Parathyroid adenoma (tissue), 2 donors: ENCODE results near the gene PPP2R5A.

Experiments used
- H2AFZ ChIP-seq: fragments of 300-600 bp; sonication (generic); one replicate; pipeline ENCODE4 v1.7.0; 2017; ENCODE audit warnings: antibody characterized with exemption, mild to moderate bottlenecking
- H3K27ac ChIP-seq: fragments of 300-600 bp; sonication (generic); one replicate; pipeline ENCODE4 v1.7.0; 2017
- H3K27me3 ChIP-seq: fragments of 300-600 bp; sonication (generic); one replicate; pipeline ENCODE4 v1.7.0; 2017; ENCODE audit warnings: low read length; ENCODE audit not compliant: control insufficient read depth, insufficient read depth
- H3K36me3 ChIP-seq: fragments of 300-600 bp; sonication (generic); one replicate; pipeline ENCODE4 v1.7.0; 2017; ENCODE audit warnings: low read length; ENCODE audit not compliant: control insufficient read depth, insufficient read depth
- H3K4me1 ChIP-seq: fragments of 300-600 bp; sonication (generic); one replicate; pipeline ENCODE4 v1.7.0; 2017; ENCODE audit warnings: control low read depth
- H3K4me2 ChIP-seq: fragments of 300-600 bp; sonication (generic); one replicate; pipeline ENCODE4 v1.7.0; 2017; ENCODE audit warnings: low read length
- H3K4me3 ChIP-seq: fragments of 300-600 bp; sonication (generic); one replicate; pipeline ENCODE4 v1.7.0; 2017; ENCODE audit warnings: low read depth, low read length
- H3K79me2 ChIP-seq: fragments of 300-600 bp; sonication (generic); one replicate; pipeline ENCODE4 v1.7.0; 2017; ENCODE audit warnings: control low read depth
- H3K9ac ChIP-seq: fragments of 300-600 bp; sonication (generic); one replicate; pipeline ENCODE4 v1.7.0; 2017; ENCODE audit warnings: mild to moderate bottlenecking
- H3K9me3 ChIP-seq: fragments of 300-600 bp; sonication (generic); one replicate; pipeline ENCODE4 v1.7.0; 2017; ENCODE audit warnings: low read length; ENCODE audit not compliant: control insufficient read depth
- CTCF ChIP-seq: fragments of 300-600 bp; sonication (generic); IDR thresholded peaks from one replicate; pipeline ENCODE4 v1.7.0; 2017; ENCODE audit warnings: antibody characterized with exemption, mild to moderate bottlenecking
- donor health status: primary hyperparathyroidism.

PPP2R5A gene

DNA sequence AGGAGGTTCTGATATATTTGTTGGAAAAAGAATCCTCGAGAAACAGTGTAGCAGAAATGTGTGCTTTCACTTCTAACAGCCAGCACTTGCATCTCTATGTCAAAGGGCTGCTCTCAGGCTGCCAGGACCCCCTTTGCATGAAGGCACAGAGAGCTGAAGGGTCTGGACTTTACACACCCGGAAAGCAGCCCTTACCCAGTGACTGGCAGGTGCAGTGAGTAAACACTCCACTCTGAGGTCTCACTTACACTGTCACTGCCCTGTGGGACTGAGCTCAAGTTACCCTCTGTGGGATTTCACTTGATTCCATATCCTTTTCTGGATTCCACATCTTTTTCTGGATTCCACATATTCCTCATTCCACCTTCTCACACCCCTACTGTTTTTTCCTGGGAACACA, 40.8 kb upstream of the PPP2R5A start:
- no peaks in the 10 kb centered on the region for H3K36me3 ChIP-seq
- no peaks in the 10 kb centered on the region for H3K4me1 ChIP-seq
- H3K9ac ChIP-seq = no peak overlapping the region
- H3K4me3 ChIP-seq = no peak overlapping the region
- no peak overlapping the region for H2AFZ ChIP-seq
- no peaks in the 10 kb centered on the region for H3K9me3 ChIP-seq
- no peak for TF ChIP-seq CTCF
- H3K4me2 ChIP-seq = no peak overlapping the region
- no peaks in the 10 kb centered on the region for H3K27me3 ChIP-seq
- no peak overlapping the region for H3K27ac ChIP-seq
- H3K79me2 ChIP-seq = no peaks in the 10 kb centered on the region

GRCh38 chr1:212247179-212247721, 38.0 kb upstream of the PPP2R5A start:
- no peak overlapping the region for H3K4me3 ChIP-seq
- no peaks in the 10 kb centered on the region for H3K4me1 ChIP-seq
- H3K27me3 ChIP-seq = no peaks in the 10 kb centered on the region
- no peaks in the 10 kb centered on the region for H3K79me2 ChIP-seq
- no peaks in the 10 kb centered on the region for H3K36me3 ChIP-seq
- no peak overlapping the region for H2AFZ ChIP-seq
- H3K4me2 ChIP-seq = no peak overlapping the region
- no peak overlapping the region for H3K9ac ChIP-seq
- no peak for TF ChIP-seq CTCF
- H3K9me3 ChIP-seq = no peaks in the 10 kb centered on the region
- H3K27ac ChIP-seq = peak overlapping the region; percentile 24

- H2AFZ ChIP-seq = no peak overlapping the region
- H3K4me1 ChIP-seq = no peaks in the 10 kb centered on the region
- no peak overlapping the region for H3K27ac ChIP-seq
- no peaks in the 10 kb centered on the region for H3K27me3 ChIP-seq
- no peaks in the 10 kb centered on the region for H3K79me2 ChIP-seq
- H3K9me3 ChIP-seq = no peaks in the 10 kb centered on the region
- no peak overlapping the region for H3K4me3 ChIP-seq
- TF ChIP-seq CTCF = no peak
- no peak overlapping the region for H3K9ac ChIP-seq
- H3K4me2 ChIP-seq = no peak overlapping the region
- H3K36me3 ChIP-seq = no peaks in the 10 kb centered on the region
Measured at GRCh38 chr1:212247988-212248387, 37.2 kb upstream of the PPP2R5A start.

- no peak overlapping the region for H2AFZ ChIP-seq
- H3K9me3 ChIP-seq = no peaks in the 10 kb centered on the region
- TF ChIP-seq CTCF = no peak
- H3K4me3 ChIP-seq = no peak overlapping the region
- H3K4me2 ChIP-seq = no peak overlapping the region
- H3K79me2 ChIP-seq = no peaks in the 10 kb centered on the region
- no peak overlapping the region for H3K9ac ChIP-seq
- no peaks in the 10 kb centered on the region for H3K36me3 ChIP-seq
- no peak overlapping the region for H3K27ac ChIP-seq
- H3K27me3 ChIP-seq = no peaks in the 10 kb centered on the region
- H3K4me1 ChIP-seq = no peaks in the 10 kb centered on the region
Measured at GRCh38 chr1:212254853-212255363, 30.3 kb upstream of the PPP2R5A start.

- Histone ChIP-seq H3K36me3 (no peaks in the 10 kb centered on the region), H3K9ac (no peak overlapping the region), H3K4me1 (no peaks in the 10 kb centered on the region), H3K4me2 (no peak overlapping the region), H3K4me3 (no peak overlapping the region), H3K27ac (no peak overlapping the region), H3K27me3 (no peaks in the 10 kb centered on the region), H3K79me2 (no peaks in the 10 kb centered on the region), H3K9me3 (no peaks in the 10 kb centered on the region), H2AFZ (no peak overlapping the region)
- TF ChIP-seq CTCF = no peak
Measured at GRCh38 chr1:212255705-212256307, 29.4 kb upstream of the PPP2R5A start.
